ENCODE results near the gene ZKSCAN1. TPM values are rescaled to one million over a fixed set of nuclear protein-coding genes. Genes with fewer than 3 reads are reported as not detected.

ZKSCAN1 gene
- total and polyA plus RNA-seq, 2 experiments from 2014 or later, result 11.8 to 19.4 TPM

DNA sequence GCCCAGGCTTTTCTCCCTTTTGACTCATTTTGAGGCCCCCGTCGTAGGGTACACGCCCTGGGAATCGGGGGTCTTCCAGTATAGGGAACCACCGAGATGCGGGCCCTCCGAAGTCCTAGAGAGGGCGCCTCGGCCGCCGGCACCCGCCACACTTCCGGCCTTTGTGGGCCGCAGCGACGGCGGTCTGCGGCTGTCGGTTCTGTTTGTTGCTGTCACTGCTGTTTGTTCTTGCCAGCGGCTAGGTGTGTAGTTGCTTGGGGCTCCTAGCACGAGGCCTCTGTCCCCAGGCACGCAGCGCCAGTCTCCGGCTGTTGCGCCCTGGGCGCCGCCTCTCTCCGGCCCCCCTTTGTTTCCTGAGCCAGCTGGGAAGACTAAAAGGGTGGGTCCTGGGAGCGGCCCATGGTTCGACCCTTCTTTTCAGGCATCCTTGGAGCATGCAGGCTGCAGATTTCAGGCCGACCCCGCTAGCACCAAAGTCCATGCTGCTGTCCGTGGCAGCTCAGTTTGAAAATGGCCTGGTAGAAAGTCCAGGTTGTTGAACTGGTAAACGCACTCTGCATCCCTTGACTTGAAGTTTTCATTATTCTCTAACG lies 17.8 kb upstream of the ZKSCAN1 start (continued):
- TF ChIP-seq, protein P1, sequence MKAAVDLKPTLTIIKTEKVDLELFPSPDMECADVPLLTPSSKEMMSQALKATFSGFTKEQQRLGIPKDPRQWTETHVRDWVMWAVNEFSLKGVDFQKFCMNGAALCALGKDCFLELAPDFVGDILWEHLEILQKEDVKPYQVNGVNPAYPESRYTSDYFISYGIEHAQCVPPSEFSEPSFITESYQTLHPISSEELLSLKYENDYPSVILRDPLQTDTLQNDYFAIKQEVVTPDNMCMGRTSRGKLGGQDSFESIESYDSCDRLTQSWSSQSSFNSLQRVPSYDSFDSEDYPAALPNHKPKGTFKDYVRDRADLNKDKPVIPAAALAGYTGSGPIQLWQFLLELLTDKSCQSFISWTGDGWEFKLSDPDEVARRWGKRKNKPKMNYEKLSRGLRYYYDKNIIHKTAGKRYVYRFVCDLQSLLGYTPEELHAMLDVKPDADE (IDR thresholded peaks at IDR 0.05), result peak; percentile 76; the same call in 1 of the 2 replicates
- TF ChIP-seq, protein P2, sequence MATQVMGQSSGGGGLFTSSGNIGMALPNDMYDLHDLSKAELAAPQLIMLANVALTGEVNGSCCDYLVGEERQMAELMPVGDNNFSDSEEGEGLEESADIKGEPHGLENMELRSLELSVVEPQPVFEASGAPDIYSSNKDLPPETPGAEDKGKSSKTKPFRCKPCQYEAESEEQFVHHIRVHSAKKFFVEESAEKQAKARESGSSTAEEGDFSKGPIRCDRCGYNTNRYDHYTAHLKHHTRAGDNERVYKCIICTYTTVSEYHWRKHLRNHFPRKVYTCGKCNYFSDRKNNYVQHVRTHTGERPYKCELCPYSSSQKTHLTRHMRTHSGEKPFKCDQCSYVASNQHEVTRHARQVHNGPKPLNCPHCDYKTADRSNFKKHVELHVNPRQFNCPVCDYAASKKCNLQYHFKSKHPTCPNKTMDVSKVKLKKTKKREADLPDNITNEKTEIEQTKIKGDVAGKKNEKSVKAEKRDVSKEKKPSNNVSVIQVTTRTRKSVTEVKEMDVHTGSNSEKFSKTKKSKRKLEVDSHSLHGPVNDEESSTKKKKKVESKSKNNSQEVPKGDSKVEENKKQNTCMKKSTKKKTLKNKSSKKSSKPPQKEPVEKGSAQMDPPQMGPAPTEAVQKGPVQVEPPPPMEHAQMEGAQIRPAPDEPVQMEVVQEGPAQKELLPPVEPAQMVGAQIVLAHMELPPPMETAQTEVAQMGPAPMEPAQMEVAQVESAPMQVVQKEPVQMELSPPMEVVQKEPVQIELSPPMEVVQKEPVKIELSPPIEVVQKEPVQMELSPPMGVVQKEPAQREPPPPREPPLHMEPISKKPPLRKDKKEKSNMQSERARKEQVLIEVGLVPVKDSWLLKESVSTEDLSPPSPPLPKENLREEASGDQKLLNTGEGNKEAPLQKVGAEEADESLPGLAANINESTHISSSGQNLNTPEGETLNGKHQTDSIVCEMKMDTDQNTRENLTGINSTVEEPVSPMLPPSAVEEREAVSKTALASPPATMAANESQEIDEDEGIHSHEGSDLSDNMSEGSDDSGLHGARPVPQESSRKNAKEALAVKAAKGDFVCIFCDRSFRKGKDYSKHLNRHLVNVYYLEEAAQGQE (IDR thresholded peaks at IDR 0.05; ENCODE audit: unreplicated experiment), result no peak
- TF ChIP-seq, protein P3, sequence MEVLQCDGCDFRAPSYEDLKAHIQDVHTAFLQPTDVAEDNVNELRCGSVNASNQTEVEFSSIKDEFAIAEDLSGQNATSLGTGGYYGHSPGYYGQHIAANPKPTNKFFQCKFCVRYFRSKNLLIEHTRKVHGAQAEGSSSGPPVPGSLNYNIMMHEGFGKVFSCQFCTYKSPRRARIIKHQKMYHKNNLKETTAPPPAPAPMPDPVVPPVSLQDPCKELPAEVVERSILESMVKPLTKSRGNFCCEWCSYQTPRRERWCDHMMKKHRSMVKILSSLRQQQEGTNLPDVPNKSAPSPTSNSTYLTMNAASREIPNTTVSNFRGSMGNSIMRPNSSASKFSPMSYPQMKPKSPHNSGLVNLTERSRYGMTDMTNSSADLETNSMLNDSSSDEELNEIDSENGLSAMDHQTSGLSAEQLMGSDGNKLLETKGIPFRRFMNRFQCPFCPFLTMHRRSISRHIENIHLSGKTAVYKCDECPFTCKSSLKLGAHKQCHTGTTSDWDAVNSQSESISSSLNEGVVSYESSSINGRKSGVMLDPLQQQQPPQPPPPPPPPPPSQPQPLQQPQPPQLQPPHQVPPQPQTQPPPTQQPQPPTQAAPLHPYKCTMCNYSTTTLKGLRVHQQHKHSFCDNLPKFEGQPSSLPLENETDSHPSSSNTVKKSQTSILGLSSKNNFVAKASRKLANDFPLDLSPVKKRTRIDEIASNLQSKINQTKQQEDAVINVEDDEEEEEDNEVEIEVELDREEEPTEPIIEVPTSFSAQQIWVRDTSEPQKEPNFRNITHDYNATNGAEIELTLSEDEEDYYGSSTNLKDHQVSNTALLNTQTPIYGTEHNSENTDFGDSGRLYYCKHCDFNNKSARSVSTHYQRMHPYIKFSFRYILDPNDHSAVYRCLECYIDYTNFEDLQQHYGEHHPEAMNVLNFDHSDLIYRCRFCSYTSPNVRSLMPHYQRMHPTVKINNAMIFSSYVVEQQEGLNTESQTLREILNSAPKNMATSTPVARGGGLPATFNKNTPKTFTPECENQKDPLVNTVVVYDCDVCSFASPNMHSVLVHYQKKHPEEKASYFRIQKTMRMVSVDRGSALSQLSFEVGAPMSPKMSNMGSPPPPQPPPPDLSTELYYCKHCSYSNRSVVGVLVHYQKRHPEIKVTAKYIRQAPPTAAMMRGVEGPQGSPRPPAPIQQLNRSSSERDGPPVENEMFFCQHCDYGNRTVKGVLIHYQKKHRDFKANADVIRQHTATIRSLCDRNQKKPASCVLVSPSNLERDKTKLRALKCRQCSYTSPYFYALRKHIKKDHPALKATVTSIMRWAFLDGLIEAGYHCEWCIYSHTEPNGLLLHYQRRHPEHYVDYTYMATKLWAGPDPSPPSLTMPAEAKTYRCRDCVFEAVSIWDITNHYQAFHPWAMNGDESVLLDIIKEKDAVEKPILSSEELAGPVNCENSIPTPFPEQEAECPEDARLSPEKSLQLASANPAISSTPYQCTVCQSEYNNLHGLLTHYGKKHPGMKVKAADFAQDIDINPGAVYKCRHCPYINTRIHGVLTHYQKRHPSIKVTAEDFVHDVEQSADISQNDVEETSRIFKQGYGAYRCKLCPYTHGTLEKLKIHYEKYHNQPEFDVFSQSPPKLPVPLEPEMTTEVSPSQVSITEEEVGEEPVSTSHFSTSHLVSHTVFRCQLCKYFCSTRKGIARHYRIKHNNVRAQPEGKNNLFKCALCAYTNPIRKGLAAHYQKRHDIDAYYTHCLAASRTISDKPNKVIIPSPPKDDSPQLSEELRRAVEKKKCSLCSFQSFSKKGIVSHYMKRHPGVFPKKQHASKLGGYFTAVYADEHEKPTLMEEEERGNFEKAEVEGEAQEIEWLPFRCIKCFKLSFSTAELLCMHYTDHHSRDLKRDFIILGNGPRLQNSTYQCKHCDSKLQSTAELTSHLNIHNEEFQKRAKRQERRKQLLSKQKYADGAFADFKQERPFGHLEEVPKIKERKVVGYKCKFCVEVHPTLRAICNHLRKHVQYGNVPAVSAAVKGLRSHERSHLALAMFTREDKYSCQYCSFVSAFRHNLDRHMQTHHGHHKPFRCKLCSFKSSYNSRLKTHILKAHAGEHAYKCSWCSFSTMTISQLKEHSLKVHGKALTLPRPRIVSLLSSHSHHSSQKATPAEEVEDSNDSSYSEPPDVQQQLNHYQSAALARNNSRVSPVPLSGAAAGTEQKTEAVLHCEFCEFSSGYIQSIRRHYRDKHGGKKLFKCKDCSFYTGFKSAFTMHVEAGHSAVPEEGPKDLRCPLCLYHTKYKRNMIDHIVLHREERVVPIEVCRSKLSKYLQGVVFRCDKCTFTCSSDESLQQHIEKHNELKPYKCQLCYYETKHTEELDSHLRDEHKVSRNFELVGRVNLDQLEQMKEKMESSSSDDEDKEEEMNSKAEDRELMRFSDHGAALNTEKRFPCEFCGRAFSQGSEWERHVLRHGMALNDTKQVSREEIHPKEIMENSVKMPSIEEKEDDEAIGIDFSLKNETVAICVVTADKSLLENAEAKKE (CRISPR knock-in tag; IDR thresholded peaks at IDR 0.05), result no peak

Data from GM23338 (cell line).